Chondrocyte (in vitro differentiated cells): Measurements from ENCODE around the gene PTPRH. TPM values are rescaled to one million over a fixed set of nuclear protein-coding genes. Genes with fewer than 3 reads are reported as not detected.

Source experiments
- DNase-seq: peaks from one replicate; pipeline ENCODE4 v3.0.0; 2021; ENCODE audit warnings: mixed read lengths, low spot score
- H3K27ac Mint-ChIP-seq: one replicate; pipeline ENCODE4 v1.8.0; 2021; ENCODE audit warnings: mild to moderate bottlenecking, moderate library complexity, mixed read lengths; ENCODE audit not compliant: unreplicated experiment
- H3K27me3 Mint-ChIP-seq: 2 replicates; pipeline ENCODE4 v1.8.0; 2021; ENCODE audit warnings: low read depth, mixed read lengths
- H3K36me3 Mint-ChIP-seq: 2 replicates; pipeline ENCODE4 v1.8.0; 2021; ENCODE audit warnings: low read depth, mixed read lengths
- H3K4me1 Mint-ChIP-seq: 2 replicates; pipeline ENCODE4 v1.8.0; 2021; ENCODE audit warnings: low read depth, mild to moderate bottlenecking, mixed read lengths
- H3K4me3 Mint-ChIP-seq: one replicate; pipeline ENCODE4 v1.8.0; 2021; ENCODE audit warnings: mild to moderate bottlenecking, moderate library complexity, mixed read lengths; ENCODE audit not compliant: unreplicated experiment
- H3K9me3 Mint-ChIP-seq: 2 replicates; pipeline ENCODE4 v1.8.0; 2021; ENCODE audit warnings: low read depth, mixed read lengths
- total RNA-seq: library from RNA; stranded (reverse); gene quantifications from 3 replicates; pipeline ENCODE4 v1.2.1, GENCODE V29; 2021
- TF ChIP-seq, protein P1 (sequence below): fragments of 200-600 bp; sonication (generic); IDR thresholded peaks from 2 replicates; pipeline ENCODE4 v1.5.0; 2021; ENCODE audit warnings: antibody characterized with exemption, mild to moderate bottlenecking, moderate library complexity

The PTPRH gene
- total RNA-seq, 1 donor from 2014 or later, result 0.42 TPM

- H3K4me1 Mint-ChIP-seq, result peaks cover 20% of the 10 kb centered on the region
- H3K4me3 Mint-ChIP-seq, result no peak overlapping the region
- TF ChIP-seq, protein P1, sequence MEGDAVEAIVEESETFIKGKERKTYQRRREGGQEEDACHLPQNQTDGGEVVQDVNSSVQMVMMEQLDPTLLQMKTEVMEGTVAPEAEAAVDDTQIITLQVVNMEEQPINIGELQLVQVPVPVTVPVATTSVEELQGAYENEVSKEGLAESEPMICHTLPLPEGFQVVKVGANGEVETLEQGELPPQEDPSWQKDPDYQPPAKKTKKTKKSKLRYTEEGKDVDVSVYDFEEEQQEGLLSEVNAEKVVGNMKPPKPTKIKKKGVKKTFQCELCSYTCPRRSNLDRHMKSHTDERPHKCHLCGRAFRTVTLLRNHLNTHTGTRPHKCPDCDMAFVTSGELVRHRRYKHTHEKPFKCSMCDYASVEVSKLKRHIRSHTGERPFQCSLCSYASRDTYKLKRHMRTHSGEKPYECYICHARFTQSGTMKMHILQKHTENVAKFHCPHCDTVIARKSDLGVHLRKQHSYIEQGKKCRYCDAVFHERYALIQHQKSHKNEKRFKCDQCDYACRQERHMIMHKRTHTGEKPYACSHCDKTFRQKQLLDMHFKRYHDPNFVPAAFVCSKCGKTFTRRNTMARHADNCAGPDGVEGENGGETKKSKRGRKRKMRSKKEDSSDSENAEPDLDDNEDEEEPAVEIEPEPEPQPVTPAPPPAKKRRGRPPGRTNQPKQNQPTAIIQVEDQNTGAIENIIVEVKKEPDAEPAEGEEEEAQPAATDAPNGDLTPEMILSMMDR, result peak; percentile 16
- no peaks in the 10 kb centered on the region for H3K27me3 Mint-ChIP-seq
- H3K36me3 Mint-ChIP-seq, result peaks cover 7% of the 10 kb centered on the region
- peak overlapping the region; percentile 36 for H3K27ac Mint-ChIP-seq
- DNase-seq, result no peak
- no peaks in the 10 kb centered on the region for H3K9me3 Mint-ChIP-seq
Observed at GRCh38 chr19:55247621-55248099, 38.4 kb upstream of the PTPRH start.

GRCh38 chr19:55246462-55247451 lies 37.5 kb upstream of the PTPRH start:
- Mint-ChIP-seq H3K9me3 (no peaks in the 10 kb centered on the region), H3K4me3 (no peak overlapping the region), H3K4me1 (peaks cover 18% of the 10 kb centered on the region), H3K27ac (no peak overlapping the region), H3K36me3 (peaks cover 9% of the 10 kb centered on the region), H3K27me3 (no peaks in the 10 kb centered on the region)
- TF ChIP-seq, protein P1, result no peak
- DNase-seq, result peak; percentile 92

- H3K36me3 Mint-ChIP-seq, result peaks cover 14% of the 10 kb centered on the region
- H3K4me1 Mint-ChIP-seq, result peaks cover 15% of the 10 kb centered on the region
- no peaks in the 10 kb centered on the region for H3K27me3 Mint-ChIP-seq
- TF ChIP-seq, protein P1, result no peak
- H3K9me3 Mint-ChIP-seq, result no peaks in the 10 kb centered on the region
- H3K4me3 Mint-ChIP-seq, result no peak overlapping the region
- no peak for DNase-seq
- H3K27ac Mint-ChIP-seq, result no peak overlapping the region
Observed at GRCh38 chr19:55245236-55245904, 36.1 kb upstream of the PTPRH start.

DNA sequence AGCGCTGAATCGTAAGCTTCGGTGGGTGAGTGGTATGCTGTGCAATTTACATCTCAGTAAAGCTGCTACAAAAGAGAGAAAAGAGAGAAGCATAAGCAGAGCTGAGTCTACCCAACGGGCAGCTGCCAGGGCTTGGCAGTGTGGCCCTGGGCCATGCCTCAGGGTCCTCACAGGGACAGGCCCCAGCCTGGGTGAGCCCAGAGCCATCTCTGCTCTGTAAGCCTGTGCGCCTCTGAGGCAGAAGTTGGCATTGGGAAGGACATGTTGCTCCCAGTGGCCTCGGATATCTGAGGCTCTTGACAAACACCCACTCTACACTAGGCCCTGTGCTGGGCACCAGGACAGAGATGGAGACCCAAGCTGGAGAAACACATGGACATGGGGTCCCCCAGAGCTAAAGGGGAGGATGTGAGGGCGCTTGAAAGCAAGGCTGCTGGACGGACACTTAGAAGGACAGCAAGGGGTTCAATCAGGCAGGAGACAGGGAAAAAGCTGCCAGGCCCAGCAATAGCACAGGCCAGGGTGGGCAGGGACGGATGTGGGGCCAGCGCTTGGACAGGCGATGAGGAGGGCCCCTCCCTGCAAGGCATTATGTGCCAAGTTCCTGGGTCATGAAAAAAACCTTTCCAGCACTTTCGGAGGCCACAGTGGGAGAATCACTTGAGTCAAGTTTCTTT lies 34.8 kb upstream of the PTPRH start:
- H3K27me3 Mint-ChIP-seq, result no peaks in the 10 kb centered on the region
- H3K27ac Mint-ChIP-seq, result no peak overlapping the region
- H3K36me3 Mint-ChIP-seq, result peaks cover 16% of the 10 kb centered on the region
- H3K4me1 Mint-ChIP-seq, result peaks cover 15% of the 10 kb centered on the region
- no peak overlapping the region for H3K4me3 Mint-ChIP-seq
- TF ChIP-seq, protein P1, result no peak
- H3K9me3 Mint-ChIP-seq, result no peaks in the 10 kb centered on the region
- DNase-seq, result no peak

GRCh38 chr19:55242517-55242916 lies 33.2 kb upstream of the PTPRH start:
- peak; percentile 60 for DNase-seq
- Mint-ChIP-seq H3K27ac (no peak overlapping the region), H3K4me1 (peaks cover 1% of the 10 kb centered on the region), H3K9me3 (no peaks in the 10 kb centered on the region), H3K27me3 (no peaks in the 10 kb centered on the region), H3K4me3 (no peak overlapping the region), H3K36me3 (peaks cover 23% of the 10 kb centered on the region)
- TF ChIP-seq, protein P1, result no peak
